HG03135 (cell line): ENCODE data around the gene PITHD1.
A peak's percentile ranks its signal among the peaks of the same experiment; 100 is the strongest.
"Not testable (repeated sequence)": the region's sequence is repeated elsewhere in the genome, so short reads cannot be mapped to it uniquely, and the experiment has no call there.

Experiments
- ATAC-seq: cut with Tn5 transposase; IDR thresholded peaks from one replicate; pipeline ENCODE4 v1.9.1; 2021; ENCODE audit warnings: mild to moderate bottlenecking, moderate library complexity; ENCODE audit not compliant: unreplicated experiment

PITHD1 gene

DNA sequence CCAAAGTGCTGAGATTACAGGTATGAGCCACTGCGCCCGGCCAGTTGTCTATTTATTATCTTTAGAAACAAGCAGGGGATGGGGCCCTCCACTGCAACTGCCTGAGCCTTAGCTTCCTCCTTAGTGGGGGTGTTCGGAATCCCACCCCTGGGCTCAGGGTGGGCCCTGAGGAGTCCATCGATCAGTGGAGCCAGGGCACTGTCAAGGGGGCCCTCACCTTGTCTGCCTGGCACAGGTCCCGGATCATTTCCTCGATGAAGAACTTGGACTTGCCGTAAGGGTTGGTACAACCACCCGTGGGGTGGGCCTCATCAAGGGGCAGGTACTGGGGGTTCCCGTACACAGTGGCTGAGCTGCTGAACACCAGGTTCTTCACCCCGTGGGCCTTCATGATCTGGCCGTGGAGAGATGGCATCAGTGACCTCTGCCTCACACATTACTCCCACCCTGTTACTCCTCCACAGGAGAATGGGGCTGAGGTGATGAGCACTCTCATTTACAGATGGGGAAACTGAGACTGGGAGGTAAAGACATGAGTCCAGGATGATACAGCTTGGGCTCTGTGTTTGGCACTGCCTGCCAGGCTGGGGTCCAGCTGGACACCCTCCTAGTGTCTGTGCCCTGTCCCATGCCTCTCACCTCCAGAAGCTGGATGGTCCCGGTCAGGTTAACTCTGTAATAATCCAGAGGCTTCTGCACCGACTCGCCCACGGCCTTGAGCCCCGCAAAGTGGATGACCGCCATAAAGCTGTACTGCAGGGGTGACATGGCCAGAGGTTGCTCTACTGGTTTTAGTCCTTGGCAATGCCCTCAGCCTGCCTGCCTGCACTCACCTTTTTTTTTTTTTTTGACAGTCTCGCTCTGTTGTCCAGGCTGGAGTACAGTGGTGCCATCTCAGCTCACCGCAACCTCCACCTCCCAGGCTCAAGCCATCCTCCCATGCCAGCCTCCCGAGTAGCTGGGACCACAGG, 19.5 kb downstream of the PITHD1 start:
- ATAC-seq = no peak

DNA sequence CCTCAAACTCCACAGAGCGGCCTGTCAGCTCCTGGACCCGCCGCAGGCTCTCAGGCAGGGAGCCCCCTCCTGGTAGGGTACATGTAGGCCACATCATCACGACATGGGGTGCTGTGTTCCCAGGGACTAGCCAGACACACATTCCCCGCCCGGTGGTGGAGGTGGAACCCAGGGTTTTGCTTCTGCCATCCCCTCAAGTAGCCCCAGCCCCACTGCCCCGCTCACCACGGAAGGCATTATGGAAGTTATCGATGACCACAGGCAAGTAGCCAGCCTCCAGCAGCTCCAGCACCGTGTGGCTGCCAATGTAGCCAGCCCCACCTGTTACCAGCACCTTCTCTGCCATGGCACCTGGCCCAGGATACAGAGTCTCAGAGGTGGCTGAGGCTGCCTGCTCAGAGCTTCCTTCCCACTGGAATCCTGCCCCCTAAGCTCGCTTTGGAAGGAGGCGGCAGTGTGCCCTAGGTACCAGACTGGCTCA, 20.5 kb downstream of the PITHD1 start:
- ATAC-seq = no peak

DNA sequence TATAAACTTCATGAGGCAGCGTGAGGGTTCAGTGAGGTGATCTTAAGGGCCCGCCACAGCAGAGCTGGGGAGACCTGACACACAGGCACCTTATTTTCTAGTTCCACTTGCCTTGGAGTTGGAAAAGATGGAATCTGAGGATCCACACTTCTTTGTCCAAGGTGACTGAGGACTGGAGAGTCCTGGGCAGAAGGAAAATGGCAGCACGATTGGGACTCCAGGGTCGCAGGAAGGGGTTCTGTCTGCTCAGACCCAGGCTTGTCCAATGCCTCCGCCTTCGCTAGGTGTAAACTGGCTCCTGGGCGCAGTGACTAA, 21.0 kb downstream of the PITHD1 start:
- ATAC-seq = no peak

DNA sequence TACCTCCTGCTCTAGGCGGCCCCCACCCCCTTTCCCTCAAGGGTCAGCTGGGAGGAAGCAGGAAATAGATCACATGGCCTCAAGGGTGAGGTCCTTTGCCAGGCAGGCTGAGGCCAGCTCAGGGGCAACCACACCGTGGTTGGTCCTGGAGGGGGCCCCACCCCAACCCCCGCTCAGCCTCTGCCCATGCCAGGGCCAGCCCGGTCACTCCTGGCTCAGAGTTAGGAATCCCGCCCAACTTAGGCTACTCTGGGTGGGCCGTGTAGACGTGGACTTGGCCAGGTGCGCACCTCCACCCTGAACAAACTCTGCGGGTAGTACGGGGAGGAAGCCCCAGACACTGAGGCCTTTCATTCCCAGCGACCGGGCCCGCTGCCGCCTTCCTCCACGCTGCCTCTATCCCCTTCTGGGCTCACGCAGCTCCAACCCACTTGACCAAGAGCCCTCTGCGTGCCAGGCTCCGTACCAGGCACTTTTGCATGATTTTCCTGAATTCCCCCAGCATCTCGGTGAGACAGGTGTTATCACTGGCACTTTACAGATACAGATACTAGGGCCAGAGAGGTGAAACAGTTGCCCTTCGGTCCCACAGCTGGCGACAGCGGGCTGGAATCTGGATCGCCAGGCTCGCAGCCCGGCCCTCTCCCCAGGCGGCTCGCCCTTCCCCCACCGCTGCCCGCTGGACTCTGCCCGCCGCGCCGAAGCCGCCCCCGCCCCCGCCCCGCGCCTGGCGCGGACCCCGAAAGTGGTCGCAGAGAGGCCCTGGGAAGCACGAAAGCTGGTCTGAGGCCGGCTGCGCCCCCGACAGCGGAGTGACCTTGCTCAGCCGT, 21.6 kb downstream of the PITHD1 start:
- ATAC-seq = peak; percentile 4

- peak; percentile 79 for ATAC-seq
Observed at GRCh38 chr1:23800400-23801337, 22.5 kb downstream of the PITHD1 start, which contains the start of gene GALE. TSS of gene GALE (minus strand) at chr1:23800754. CDS start at chr1:23799007, 1,747 bp downstream.

DNA sequence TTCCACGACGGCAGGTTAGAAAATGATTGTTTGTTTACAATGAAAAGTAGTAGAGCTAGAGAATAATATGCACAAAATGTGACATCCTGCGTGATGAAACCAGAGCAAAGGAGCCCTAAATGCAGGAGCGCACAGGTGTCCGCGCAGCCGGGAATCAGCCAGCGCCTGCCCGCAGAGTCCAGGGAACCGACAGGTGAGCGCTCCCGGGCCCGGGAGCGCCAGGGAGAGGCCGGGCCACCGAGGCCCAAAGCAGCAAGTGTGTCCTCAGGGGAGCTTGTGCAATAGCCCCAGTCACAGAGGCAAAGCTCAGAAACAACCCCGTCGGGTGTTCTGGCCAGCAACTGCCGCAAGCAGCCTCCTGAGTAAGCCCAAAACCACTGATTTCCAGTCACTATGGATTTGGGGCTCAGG, 23.1 kb downstream of the PITHD1 start:
- ATAC-seq = no peak

DNA sequence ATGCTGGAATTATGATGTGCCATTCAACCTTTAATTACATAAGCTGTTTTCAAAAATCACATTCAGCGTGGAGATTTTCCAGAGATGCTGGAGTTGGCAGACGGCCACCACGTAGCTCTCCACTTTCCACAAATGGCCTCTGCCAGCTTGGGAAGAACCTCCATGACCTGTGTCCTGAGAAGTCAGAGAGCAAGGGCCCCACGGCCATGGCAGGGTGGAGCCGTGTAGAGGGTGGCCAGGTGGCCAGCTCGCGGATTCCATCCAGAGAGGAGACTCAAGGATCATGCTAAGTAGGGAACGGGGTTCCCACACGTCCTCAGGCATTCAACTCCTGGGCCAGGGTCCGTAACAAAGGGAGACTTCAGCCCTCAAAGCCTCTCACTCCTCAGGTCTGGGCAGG, 23.7 kb downstream of the PITHD1 start:
- no peak for ATAC-seq

- not testable (repeated sequence) for ATAC-seq
Observed at GRCh38 chr1:23802809-23803342, 24.7 kb downstream of the PITHD1 start.

GRCh38 chr1:23803674-23804073, 25.5 kb downstream of the PITHD1 start:
- no peak for ATAC-seq

DNA sequence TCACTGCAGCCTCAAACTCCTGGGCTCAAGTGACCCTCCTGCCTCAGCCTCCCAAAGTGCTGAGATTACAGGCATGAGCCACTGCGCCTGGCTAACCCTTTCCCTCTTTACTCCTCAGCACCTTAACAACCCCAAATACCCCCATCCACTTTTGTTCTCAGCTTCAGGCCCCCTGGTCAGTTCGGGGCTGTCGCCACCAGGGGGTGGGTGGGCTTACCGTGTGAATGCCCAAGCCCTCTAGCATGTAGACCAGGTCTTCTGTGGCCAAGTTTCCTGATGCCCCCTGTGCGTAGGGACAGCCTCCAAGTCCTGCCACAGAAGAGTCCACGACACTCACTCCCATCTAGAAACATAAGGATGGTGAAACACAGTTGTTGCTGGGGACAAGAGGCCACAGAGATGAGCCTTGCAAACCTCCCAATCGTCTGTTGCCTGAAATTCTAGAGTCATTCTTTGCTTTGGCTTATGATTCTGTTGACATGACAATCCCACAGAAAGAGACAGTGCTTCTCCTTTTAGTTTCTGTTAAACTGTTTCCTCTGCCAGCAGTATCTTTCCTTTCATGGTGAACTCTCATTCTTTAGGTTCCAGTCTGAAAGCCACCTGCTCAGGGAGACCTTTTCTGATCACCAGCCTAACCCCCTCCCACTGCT, 26.1 kb downstream of the PITHD1 start:
- ATAC-seq = no peak

GRCh38 chr1:23805025-23805424, 26.8 kb downstream of the PITHD1 start:
- no peak for ATAC-seq

DNA sequence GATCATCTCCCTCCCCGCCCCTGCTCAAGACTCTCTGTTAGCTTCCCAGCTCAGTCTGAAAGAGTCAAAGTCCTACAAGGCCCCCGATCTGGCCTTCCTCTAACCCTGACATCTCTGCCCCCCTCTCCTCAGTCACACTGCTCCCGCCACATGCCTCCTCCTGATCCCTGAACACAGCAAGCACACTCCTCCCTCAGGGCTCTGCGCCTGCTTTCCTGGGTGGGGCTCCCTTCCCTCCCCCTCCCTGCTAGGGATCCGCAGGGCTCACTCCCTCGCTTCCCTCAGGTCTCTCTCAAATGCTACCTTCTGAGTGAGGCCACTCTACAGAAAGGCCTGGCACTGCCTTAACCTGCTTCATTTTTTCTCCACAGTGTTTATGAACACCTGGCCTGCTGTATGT, 28.1 kb downstream of the PITHD1 start:
- ATAC-seq = no peak

GRCh38 chr1:23807453-23807852, 29.2 kb downstream of the PITHD1 start:
- no peak for ATAC-seq

DNA sequence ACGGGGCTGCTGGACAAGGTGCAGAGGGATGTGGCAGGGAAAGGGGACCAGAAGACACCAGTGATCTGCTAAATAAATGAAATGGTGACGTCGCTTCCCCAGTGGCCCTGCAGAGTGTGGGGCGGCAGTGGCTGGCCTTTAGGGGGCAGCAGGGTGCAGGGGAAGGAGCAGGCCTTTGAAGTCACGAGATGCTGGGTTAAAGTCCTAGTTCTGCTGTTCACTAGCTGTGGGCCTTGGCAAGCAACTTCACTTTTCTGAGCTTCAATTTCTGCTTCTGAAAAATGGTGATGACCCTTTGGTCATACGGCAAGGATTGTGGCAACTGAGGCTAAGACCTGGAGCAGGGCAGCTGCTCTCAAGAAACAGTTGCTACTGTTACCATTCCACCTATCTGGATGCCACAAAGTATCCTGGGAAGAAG, 31.5 kb downstream of the PITHD1 start:
- peak; percentile 58 for ATAC-seq

GRCh38 chr1:23810818-23811540, 32.8 kb downstream of the PITHD1 start:
- no peak for ATAC-seq

- ATAC-seq = no peak
Observed at GRCh38 chr1:23814016-23814415, 35.8 kb downstream of the PITHD1 start.

DNA sequence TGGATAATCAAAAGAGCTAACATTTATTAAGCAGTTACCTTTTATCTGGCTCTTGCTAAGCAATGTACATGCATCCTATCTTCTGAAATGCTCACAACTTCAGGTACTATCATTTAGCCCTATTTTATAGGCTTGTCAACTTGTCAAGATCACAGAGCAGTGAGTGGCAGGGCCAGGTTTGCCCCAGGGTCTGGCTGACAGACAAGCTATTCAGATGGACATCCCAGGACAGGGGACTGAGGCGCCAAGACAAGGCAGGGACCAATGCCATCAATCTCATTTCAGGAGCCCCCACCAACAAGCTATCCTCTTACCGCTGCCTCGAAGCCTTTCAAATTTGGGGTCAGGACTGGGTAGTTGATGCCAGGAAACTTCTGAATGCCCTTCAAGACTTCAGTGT, 38.1 kb downstream of the PITHD1 start:
- ATAC-seq = no peak

- ATAC-seq = no peak
Observed at GRCh38 chr1:23816906-23817305, 38.7 kb downstream of the PITHD1 start.

- ATAC-seq = no peak
Observed at GRCh38 chr1:23817633-23818032, 39.4 kb downstream of the PITHD1 start.
